Activated T-cell treated with anti-CD3 and anti-CD28 coated beads for 48 hours (primary cell): ENCODE measurements around the gene PPM1H.
"Not testable (repeated sequence)": the region's sequence is repeated elsewhere in the genome, so short reads cannot be mapped to it uniquely, and the experiment has no call there.

Source experiments
- DNase-seq: peaks from one replicate; pipeline ENCODE4 v3.0.0-alpha.2; 2020; ENCODE audit warnings: low read depth

Gene PPM1H

GRCh38 chr12:62834971-62835547 is 99.9 kb downstream of the PPM1H start:
- DNase-seq, result no peak

- DNase-seq, result no peak
These were observed 100.5 kb downstream of the PPM1H start for GRCh38 chr12:62834406-62834805.

GRCh38 chr12:62833634-62834033 is 101.3 kb downstream of the PPM1H start:
- no peak for DNase-seq

- DNase-seq, result no peak
These were observed 102.4 kb downstream of the PPM1H start for GRCh38 chr12:62832558-62832957.

GRCh38 chr12:62832027-62832426 is 102.9 kb downstream of the PPM1H start:
- DNase-seq, result no peak

- no peak for DNase-seq
These were observed 107.1 kb downstream of the PPM1H start for GRCh38 chr12:62827855-62828254.

- DNase-seq, result no peak
These were observed 107.9 kb downstream of the PPM1H start for GRCh38 chr12:62827042-62827441.

GRCh38 chr12:62817556-62818271 is 117.2 kb downstream of the PPM1H start:
- no peak for DNase-seq

- no peak for DNase-seq
These were observed 120.7 kb downstream of the PPM1H start for GRCh38 chr12:62814243-62814642.

- peak; percentile 28 for DNase-seq
These were observed 121.7 kb downstream of the PPM1H start for GRCh38 chr12:62813031-62813829.

- not testable (repeated sequence) for DNase-seq
These were observed 123.5 kb downstream of the PPM1H start for GRCh38 chr12:62811481-62811880.

GRCh38 chr12:62808166-62808879 is 126.6 kb downstream of the PPM1H start:
- no peak for DNase-seq

- DNase-seq, result no peak
These were observed 128.1 kb downstream of the PPM1H start for GRCh38 chr12:62806893-62807292.

GRCh38 chr12:62806244-62806836 is 128.6 kb downstream of the PPM1H start:
- DNase-seq, result no peak

GRCh38 chr12:62805517-62805916 is 129.4 kb downstream of the PPM1H start:
- no peak for DNase-seq

- DNase-seq, result no peak
These were observed 131.2 kb downstream of the PPM1H start for GRCh38 chr12:62803756-62804155.

- DNase-seq, result no peak
These were observed 132.0 kb downstream of the PPM1H start for GRCh38 chr12:62802984-62803383.

GRCh38 chr12:62802321-62802720 is 132.6 kb downstream of the PPM1H start:
- no peak for DNase-seq

- DNase-seq, result no peak
These were observed 133.2 kb downstream of the PPM1H start for GRCh38 chr12:62801796-62802195.

- no peak for DNase-seq
These were observed 134.1 kb downstream of the PPM1H start for GRCh38 chr12:62800707-62801400.

- no peak for DNase-seq
These were observed 135.1 kb downstream of the PPM1H start for GRCh38 chr12:62799766-62800406.
